K562 (cell line): ENCODE data around the gene SLC9A2. TPM values are rescaled to one million over a fixed set of nuclear protein-coding genes. Genes with fewer than 3 reads are reported as not detected.

Experiments
- CBFB ChIP-seq: sonication (generic); formaldehyde crosslinking; IDR thresholded peaks from 2 replicates; pipeline ENCODE4 v1.4.0; 2020; ENCODE audit warnings: mild to moderate bottlenecking, missing genetic modification reagents
- EP400 ChIP-seq: fragments of 450-650 bp; IDR thresholded peaks from 2 replicates; pipeline ENCODE4 v1.6.1; 2017; ENCODE audit warnings: antibody characterized with exemption, mild to moderate bottlenecking, moderate library complexity
- KDM1A ChIP-seq, 2 experiments: fragments of 450-650 bp; IDR thresholded peaks; 2 replicates each; pipeline ENCODE4 v1.6.1; 2016; ENCODE audit warnings: mild to moderate bottlenecking in 2 of 2
- MCM3 ChIP-seq: fragments of 450-650 bp; IDR thresholded peaks from 2 replicates; pipeline ENCODE4 v1.6.1; 2016
- TAF1 ChIP-seq: IDR thresholded peaks from 2 replicates; pipeline ENCODE4 v1.6.1; 2011; ENCODE audit warnings: mild to moderate bottlenecking, low read length, moderate library complexity; ENCODE audit not compliant: insufficient read depth, control insufficient read depth, severe bottlenecking; ENCODE audit errors: extremely low read depth
- ZNF699 ChIP-seq: fragments of 250-450 bp; sonication (Bioruptor Pico); IDR thresholded peaks from 2 replicates; pipeline ENCODE4 v1.8.0; 2021; ENCODE audit warnings: mild to moderate bottlenecking, moderate library complexity; ENCODE audit not compliant: insufficient replicate concordance
- polyA plus RNA-seq, 8 experiments: library from polyadenylated mRNA; depleted of rRNA in 4 of 8; stranded (reverse) in 5 of 8; unstranded in 3 of 8; fragments of >200 nt; fragmentation: Nextera tagmentation in 2 of 8; fragmentation: Illumina TruSeq in 1 of 8; extraction: Ambion mirVana in 2 of 8; extraction: Trizol in 1 of 8; gene quantifications; 2 replicates each; pipeline versions ENCODE4 v1.2.1 to v1.2.3, GENCODE V29; 2011 to 2014; ENCODE audit warnings: inconsistent platforms in 1 of 8, missing spikeins in 1 of 8
- total RNA-seq, 7 experiments: library from RNA; depleted of rRNA in 6 of 7; stranded (reverse); fragments of >200 nt in 6 of 7; fragmentation: Illumina TruSeq in 2 of 7; extraction: Trizol in 2 of 7; gene quantifications; 2 replicates each; pipeline versions ENCODE4 v1.2.1 to v1.2.3, GENCODE V29; 2011 to 2021; ENCODE audit warnings: low replicate concordance in 1 of 7
- TF ChIP-seq, protein P1 (sequence below): sonication (generic); IDR thresholded peaks from 2 replicates; pipeline ENCODE4 v1.6.1; 2016
- TF ChIP-seq, protein P2 (sequence below), 2 experiments: fragments of 450-650 bp in 1 of 2; sonication (generic) in 1 of 2; formaldehyde crosslinking in 1 of 2; IDR thresholded peaks in 1 of 2; conservative IDR thresholded peaks in 1 of 2; 2 replicates each; pipeline versions ENCODE4 v1.6.1 to v1.8.1; 2016 to 2023; ENCODE audit warnings: mild to moderate bottlenecking in 2 of 2, moderate library complexity in 2 of 2, inconsistent platforms in 1 of 2, missing genetic modification reagents in 1 of 2
- TF ChIP-seq, protein P3 (sequence below): fragments of 450-650 bp; IDR thresholded peaks from 2 replicates; pipeline ENCODE4 v1.6.1; 2017; ENCODE audit warnings: antibody characterized with exemption, mild to moderate bottlenecking
- TF ChIP-seq, protein P4 (sequence below), 2 experiments: fragments of 200-800 bp in 1 of 2; sonication (Bioruptor generic) in 1 of 2; sonication (generic) in 1 of 2; formaldehyde crosslinking in 1 of 2; IDR thresholded peaks in 1 of 2; conservative IDR thresholded peaks in 1 of 2; 2 replicates each; pipeline versions ENCODE4 v1.5.0 to v1.6.1; 2016 to 2020; ENCODE audit warnings: missing compliant biosample characterization in 1 of 2, missing genetic modification characterization in 1 of 2, missing genetic modification reagents in 1 of 2
- TF ChIP-seq, protein P5 (sequence below): fragments of 450-650 bp; IDR thresholded peaks from one replicate; pipeline ENCODE4 v1.6.1; 2018; ENCODE audit warnings: mild to moderate bottlenecking, moderate library complexity; ENCODE audit not compliant: partially characterized antibody
- TF ChIP-seq, protein P6 (sequence below), 3 experiments: IDR thresholded peaks in 2 of 3; conservative IDR thresholded peaks in 1 of 3; 2 replicates each; pipeline ENCODE4 v1.5.1; 2011 to 2012; ENCODE audit warnings: low read length in 3 of 3, mild to moderate bottlenecking in 3 of 3, control low read depth in 2 of 3, improper control_type of control experiment in 1 of 3, inconsistent platforms in 1 of 3, low read depth in 1 of 3, mixed read lengths in 1 of 3, moderate library complexity in 1 of 3; ENCODE audit not compliant: insufficient read depth in 2 of 3

Gene SLC9A2
- total and polyA plus RNA-seq, 9 of the 15 experiments (the other 6 are each of a cell fraction or from before 2014, with no cell fraction given) = 0.45 to 3.3 (median 1.6) TPM

DNA sequence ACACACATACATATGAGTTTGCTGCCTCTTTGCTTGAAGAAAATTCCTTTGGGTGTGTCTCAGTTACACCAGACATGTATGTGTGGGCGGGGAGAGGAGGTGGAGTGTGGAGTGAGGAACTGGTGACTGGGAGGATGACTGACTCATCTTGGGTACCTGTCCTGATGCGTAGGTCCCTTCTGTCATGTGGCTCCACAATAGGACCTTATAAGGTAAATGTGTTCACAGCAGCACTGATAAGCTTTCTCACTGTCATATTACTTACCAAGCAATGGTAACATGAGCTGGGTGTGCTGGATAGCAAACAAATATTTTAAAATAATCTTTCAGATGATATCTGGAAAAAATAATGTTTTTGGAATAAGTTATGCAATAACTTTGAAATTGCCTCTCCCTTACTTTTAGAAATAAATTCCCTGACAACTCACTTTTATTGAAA, 45.1 kb downstream of the SLC9A2 start (continued):
- TF ChIP-seq, protein P1, sequence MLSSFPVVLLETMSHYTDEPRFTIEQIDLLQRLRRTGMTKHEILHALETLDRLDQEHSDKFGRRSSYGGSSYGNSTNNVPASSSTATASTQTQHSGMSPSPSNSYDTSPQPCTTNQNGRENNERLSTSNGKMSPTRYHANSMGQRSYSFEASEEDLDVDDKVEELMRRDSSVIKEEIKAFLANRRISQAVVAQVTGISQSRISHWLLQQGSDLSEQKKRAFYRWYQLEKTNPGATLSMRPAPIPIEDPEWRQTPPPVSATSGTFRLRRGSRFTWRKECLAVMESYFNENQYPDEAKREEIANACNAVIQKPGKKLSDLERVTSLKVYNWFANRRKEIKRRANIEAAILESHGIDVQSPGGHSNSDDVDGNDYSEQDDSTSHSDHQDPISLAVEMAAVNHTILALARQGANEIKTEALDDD = peak; percentile 64; the same call in 1 of the 2 replicates
- TF ChIP-seq TAF1 (no peak), MCM3 (no peak), KDM1A (IDR thresholded peaks at IDR 0.05) (peak in 1 of 2 experiments; percentile 4; a peak in 1 of 4 replicates), ZNF699 (CRISPR knock-in tag) (no peak), CBFB (CRISPR knock-in tag) (no peak), EP400 (peak; percentile 56; the same call in 1 of the 2 replicates)
- TF ChIP-seq, protein P2, sequence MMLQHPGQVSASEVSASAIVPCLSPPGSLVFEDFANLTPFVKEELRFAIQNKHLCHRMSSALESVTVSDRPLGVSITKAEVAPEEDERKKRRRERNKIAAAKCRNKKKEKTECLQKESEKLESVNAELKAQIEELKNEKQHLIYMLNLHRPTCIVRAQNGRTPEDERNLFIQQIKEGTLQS (IDR thresholded peaks at IDR 0.05) = peak; percentile 89
- TF ChIP-seq, protein P2 (CRISPR knock-in tag; conservative IDR thresholded peaks at IDR 0.05) = no peak; the same call in 1 of the 2 replicates
- TF ChIP-seq, protein P3, sequence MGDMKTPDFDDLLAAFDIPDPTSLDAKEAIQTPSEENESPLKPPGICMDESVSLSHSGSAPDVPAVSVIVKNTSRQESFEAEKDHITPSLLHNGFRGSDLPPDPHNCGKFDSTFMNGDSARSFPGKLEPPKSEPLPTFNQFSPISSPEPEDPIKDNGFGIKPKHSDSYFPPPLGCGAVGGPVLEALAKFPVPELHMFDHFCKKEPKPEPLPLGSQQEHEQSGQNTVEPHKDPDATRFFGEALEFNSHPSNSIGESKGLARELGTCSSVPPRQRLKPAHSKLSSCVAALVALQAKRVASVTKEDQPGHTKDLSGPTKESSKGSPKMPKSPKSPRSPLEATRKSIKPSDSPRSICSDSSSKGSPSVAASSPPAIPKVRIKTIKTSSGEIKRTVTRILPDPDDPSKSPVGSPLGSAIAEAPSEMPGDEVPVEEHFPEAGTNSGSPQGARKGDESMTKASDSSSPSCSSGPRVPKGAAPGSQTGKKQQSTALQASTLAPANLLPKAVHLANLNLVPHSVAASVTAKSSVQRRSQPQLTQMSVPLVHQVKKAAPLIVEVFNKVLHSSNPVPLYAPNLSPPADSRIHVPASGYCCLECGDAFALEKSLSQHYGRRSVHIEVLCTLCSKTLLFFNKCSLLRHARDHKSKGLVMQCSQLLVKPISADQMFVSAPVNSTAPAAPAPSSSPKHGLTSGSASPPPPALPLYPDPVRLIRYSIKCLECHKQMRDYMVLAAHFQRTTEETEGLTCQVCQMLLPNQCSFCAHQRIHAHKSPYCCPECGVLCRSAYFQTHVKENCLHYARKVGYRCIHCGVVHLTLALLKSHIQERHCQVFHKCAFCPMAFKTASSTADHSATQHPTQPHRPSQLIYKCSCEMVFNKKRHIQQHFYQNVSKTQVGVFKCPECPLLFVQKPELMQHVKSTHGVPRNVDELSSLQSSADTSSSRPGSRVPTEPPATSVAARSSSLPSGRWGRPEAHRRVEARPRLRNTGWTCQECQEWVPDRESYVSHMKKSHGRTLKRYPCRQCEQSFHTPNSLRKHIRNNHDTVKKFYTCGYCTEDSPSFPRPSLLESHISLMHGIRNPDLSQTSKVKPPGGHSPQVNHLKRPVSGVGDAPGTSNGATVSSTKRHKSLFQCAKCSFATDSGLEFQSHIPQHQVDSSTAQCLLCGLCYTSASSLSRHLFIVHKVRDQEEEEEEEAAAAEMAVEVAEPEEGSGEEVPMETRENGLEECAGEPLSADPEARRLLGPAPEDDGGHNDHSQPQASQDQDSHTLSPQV = peak; percentile 41; the same call in 1 of the 2 replicates
- TF ChIP-seq, protein P4, sequence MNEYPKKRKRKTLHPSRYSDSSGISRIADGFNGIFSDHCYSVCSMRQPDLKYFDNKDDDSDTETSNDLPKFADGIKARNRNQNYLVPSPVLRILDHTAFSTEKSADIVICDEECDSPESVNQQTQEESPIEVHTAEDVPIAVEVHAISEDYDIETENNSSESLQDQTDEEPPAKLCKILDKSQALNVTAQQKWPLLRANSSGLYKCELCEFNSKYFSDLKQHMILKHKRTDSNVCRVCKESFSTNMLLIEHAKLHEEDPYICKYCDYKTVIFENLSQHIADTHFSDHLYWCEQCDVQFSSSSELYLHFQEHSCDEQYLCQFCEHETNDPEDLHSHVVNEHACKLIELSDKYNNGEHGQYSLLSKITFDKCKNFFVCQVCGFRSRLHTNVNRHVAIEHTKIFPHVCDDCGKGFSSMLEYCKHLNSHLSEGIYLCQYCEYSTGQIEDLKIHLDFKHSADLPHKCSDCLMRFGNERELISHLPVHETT (CRISPR knock-in tag; conservative IDR thresholded peaks at IDR 0.05 in 1 of 2, IDR thresholded peaks at IDR 0.05 in 1 of 2) = peak in 1 of 2 experiments; percentile 35; a peak in 1 of 4 replicates
- TF ChIP-seq, protein P5, sequence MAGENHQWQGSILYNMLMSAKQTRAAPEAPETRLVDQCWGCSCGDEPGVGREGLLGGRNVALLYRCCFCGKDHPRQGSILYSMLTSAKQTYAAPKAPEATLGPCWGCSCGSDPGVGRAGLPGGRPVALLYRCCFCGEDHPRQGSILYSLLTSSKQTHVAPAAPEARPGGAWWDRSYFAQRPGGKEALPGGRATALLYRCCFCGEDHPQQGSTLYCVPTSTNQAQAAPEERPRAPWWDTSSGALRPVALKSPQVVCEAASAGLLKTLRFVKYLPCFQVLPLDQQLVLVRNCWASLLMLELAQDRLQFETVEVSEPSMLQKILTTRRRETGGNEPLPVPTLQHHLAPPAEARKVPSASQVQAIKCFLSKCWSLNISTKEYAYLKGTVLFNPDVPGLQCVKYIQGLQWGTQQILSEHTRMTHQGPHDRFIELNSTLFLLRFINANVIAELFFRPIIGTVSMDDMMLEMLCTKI = no peak
- TF ChIP-seq, protein P6, sequence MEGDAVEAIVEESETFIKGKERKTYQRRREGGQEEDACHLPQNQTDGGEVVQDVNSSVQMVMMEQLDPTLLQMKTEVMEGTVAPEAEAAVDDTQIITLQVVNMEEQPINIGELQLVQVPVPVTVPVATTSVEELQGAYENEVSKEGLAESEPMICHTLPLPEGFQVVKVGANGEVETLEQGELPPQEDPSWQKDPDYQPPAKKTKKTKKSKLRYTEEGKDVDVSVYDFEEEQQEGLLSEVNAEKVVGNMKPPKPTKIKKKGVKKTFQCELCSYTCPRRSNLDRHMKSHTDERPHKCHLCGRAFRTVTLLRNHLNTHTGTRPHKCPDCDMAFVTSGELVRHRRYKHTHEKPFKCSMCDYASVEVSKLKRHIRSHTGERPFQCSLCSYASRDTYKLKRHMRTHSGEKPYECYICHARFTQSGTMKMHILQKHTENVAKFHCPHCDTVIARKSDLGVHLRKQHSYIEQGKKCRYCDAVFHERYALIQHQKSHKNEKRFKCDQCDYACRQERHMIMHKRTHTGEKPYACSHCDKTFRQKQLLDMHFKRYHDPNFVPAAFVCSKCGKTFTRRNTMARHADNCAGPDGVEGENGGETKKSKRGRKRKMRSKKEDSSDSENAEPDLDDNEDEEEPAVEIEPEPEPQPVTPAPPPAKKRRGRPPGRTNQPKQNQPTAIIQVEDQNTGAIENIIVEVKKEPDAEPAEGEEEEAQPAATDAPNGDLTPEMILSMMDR (IDR thresholded peaks at IDR 0.05 in 2 of 3, conservative IDR thresholded peaks at IDR 0.05 in 1 of 3; ENCODE audit: insufficient read depth in 2 of 3, low read depth in 1 of 3, low read length in 3 of 3) = no peak
